T-helper 1 cell treated with Interleukin-12 subunit alpha and Interleukin-12 subunit beta and Interleukin-4 antibody, amounts not matched to agents 30 μg/mL and 1 μg/mL, for 36 hours (primary cell): ENCODE data around the gene WDR86.

Experiments
- H3K27ac Mint-ChIP-seq: one replicate; pipeline ENCODE4 v1.8.0; 2021; ENCODE audit warnings: mild to moderate bottlenecking, mixed read lengths
- H3K27me3 Mint-ChIP-seq: one replicate; pipeline ENCODE4 v1.8.0; 2021; ENCODE audit warnings: low read depth, mixed read lengths
- H3K36me3 Mint-ChIP-seq: one replicate; pipeline ENCODE4 v1.8.0; 2021; ENCODE audit warnings: low read depth, mixed read lengths
- H3K4me1 Mint-ChIP-seq: one replicate; pipeline ENCODE4 v1.8.0; 2021; ENCODE audit warnings: low read depth, mixed read lengths
- H3K4me3 Mint-ChIP-seq: one replicate; pipeline ENCODE4 v1.8.0; 2021; ENCODE audit warnings: mild to moderate bottlenecking, moderate library complexity, mixed read lengths
- H3K9me3 Mint-ChIP-seq: one replicate; pipeline ENCODE4 v1.8.0; 2021; ENCODE audit warnings: mixed read lengths

WDR86 gene

DNA sequence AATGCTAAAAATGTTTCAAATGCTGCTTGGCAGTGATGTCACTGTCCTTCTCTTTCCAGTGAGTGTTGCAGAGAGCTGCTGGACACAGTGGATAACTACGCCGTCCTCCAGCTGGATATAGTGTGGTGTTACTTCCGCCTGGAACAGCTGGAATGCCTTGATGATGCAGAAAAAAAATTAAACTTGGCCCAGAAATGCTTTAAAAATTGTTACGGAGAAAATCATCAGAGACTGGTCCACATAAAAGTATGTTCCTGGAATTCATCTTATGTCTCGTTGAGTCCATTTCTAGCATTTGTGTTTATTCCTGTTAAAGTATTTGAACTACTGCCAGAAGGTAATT, 43.0 kb downstream of the WDR86 start:
- Mint-ChIP-seq H3K36me3 (peaks cover 35% of the 10 kb centered on the region), H3K4me3 (no peak overlapping the region), H3K27ac (no peak overlapping the region), H3K4me1 (peaks cover 6% of the 10 kb centered on the region), H3K27me3 (no peaks in the 10 kb centered on the region), H3K9me3 (no peaks in the 10 kb centered on the region)

DNA sequence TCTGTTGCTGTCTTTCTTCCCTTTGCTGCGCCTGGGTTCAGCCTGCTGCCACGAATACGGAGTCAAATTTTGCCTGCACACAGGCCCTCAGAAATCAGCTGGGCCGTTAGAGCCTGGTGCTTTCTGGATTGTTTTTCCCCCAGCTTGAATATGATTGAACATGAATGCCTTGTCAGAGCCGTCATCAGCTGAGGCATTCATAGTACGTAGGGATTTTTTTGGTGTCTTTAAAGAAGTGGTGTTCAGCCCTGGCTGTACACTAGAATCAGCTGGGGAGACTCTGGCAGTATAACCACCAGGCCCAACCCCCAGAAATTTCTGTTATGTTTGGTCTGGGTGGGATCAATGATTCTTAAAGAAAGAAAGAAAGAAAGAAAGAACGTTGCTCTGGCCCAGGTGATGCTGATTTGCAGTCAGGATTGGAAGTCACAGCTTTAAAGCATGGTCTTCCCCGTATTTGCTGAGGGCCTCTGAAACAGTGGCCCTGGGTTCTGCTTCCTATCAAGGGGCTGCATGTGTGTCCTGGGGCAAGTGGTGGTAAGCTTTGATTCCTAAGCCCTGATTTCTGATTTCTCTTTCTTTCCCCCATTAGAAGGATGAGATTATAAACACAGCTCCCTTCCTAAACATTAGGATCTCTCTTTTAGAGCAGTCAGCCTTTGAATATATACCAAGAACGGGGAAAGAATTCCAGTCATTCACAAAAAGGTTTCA, 43.5 kb downstream of the WDR86 start:
- H3K4me3 Mint-ChIP-seq = no peak overlapping the region
- H3K9me3 Mint-ChIP-seq = no peaks in the 10 kb centered on the region
- H3K27me3 Mint-ChIP-seq = no peaks in the 10 kb centered on the region
- no peak overlapping the region for H3K27ac Mint-ChIP-seq
- H3K36me3 Mint-ChIP-seq = peaks cover 39% of the 10 kb centered on the region
- peaks cover 6% of the 10 kb centered on the region for H3K4me1 Mint-ChIP-seq

DNA sequence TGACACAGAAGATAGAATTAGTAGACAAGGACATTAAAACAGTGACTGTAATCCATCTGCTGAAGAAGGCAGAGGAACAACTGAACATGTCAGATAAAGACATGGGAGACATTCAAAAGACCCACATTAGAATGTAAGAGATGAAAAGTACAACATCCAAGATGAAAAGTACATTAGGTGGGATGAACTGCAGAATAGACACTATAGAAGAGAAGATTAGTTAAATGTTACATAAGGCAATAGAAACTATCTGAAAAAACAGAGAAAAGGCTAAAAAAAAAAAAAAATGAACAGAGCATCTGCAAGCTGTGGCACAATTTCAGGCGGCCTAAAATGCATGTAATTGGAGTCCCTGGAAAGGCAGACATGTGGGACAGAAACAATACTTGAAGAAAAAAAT, 46.7 kb downstream of the WDR86 start:
- H3K4me3 Mint-ChIP-seq = no peak overlapping the region
- H3K36me3 Mint-ChIP-seq = peaks cover 45% of the 10 kb centered on the region
- H3K4me1 Mint-ChIP-seq = peaks cover 3% of the 10 kb centered on the region
- no peak overlapping the region for H3K27ac Mint-ChIP-seq
- no peaks in the 10 kb centered on the region for H3K27me3 Mint-ChIP-seq
- no peaks in the 10 kb centered on the region for H3K9me3 Mint-ChIP-seq

DNA sequence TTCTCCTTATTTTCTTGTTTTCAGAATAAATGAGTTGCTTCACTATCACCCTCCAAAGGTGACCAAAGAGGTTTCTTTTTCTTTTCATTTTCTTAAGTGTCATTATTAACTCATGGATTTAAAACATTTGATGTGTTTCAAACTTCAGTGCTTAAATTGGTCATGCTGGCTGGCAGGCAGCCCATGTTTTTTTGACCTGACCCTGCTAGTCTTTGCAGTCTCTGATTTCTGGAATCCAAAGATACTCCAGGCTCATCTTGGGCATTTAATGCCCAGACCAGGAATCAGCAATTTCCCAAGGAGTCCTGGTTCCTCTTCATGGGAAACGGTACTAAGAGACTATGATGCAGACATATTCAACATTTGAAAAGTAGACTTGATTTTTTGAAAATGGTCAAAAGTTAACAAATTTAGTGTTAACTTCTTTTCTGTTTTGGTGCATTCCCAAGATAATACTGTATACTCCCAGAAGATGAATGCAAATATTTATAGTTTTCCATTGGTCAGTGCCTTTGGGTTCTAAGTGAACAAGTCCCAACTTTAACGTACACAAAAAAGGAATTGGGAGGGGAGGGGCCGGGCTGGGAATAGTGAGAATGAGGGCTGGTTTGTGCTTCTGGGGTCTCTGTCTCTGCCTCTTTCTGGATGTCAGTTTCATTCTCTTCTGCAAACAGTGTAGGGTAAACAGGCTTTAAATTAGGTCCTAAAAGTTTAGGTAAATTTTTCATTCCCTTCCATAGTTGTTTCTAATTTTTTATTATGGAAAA, 48.5 kb downstream of the WDR86 start:
- Mint-ChIP-seq H3K36me3 (peaks cover 45% of the 10 kb centered on the region), H3K4me1 (no peaks in the 10 kb centered on the region), H3K27me3 (no peaks in the 10 kb centered on the region)

DNA sequence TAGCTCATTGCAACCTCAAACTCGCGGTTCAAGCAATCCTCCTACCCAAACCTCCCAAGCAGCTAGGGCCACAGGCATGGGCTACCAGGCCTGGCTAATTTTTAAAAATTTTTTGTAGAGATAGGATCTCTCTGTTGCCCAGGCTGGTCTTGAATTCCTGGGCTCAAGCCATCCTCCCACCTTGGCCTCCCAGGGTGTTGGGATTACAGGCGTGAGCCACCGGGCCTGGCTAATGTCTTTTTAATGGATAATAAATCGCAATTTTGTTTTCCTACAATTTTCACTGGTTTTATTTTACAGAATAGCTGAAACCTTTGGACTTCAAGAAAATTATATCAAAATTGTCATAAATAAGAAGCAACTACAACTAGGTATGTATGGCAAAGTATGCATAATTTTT, 57.3 kb downstream of the WDR86 start:
- Mint-ChIP-seq H3K4me1 (peaks cover 42% of the 10 kb centered on the region), H3K9me3 (no peaks in the 10 kb centered on the region), H3K4me3 (no peak overlapping the region), H3K36me3 (peaks cover 55% of the 10 kb centered on the region), H3K27me3 (no peaks in the 10 kb centered on the region), H3K27ac (peak overlapping the region; percentile 85)

More for the DNA sequence above, 48.5 kb downstream of the WDR86 start:
- Mint-ChIP-seq H3K4me3 (no peak overlapping the region), H3K27ac (no peak overlapping the region), H3K9me3 (no peaks in the 10 kb centered on the region)

DNA sequence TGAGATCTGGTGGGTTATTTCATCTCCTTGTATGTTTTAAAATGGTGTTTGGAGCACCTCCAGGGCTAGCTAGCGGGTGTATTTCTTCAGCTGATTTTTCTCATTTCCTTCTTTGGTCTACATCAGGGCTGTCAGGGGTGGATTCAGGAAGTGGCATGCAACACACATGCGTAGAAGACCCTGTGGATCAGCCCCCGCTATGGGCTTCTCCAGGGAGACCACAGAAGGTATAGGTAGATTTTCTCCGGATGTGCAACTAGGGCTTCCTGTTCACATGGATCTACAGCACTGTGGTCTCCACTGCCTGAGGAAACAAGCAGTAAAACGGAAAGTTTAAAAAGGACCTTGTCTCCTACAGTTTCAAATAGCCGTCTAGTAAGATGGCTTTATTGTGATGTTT, 57.9 kb downstream of the WDR86 start:
- Mint-ChIP-seq H3K27me3 (no peaks in the 10 kb centered on the region), H3K9me3 (no peaks in the 10 kb centered on the region), H3K27ac (peak overlapping the region; percentile 85), H3K36me3 (peaks cover 52% of the 10 kb centered on the region), H3K4me3 (peak overlapping the region; percentile 49), H3K4me1 (peaks cover 42% of the 10 kb centered on the region)

DNA sequence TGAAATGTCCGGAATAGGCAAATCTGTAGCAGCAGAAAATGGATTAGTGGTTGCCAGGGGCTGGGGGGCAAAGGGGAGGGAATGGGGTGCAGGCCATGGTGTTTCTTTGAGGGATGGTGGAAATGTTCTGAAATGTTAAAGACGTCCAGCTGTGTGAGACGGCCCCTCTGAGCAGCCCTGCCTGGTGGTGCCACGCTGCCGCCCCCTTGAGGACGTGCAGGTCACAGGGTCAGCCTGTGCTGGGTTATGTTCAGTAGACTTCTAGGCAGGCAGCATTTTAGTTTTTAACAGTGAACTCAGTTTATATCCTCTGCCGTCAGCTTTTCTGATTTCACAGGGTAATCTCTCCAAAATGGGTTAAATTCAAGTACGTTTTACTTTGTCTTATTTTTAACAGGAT, 58.8 kb downstream of the WDR86 start:
- Mint-ChIP-seq H3K9me3 (no peaks in the 10 kb centered on the region), H3K36me3 (peaks cover 48% of the 10 kb centered on the region), H3K4me1 (peaks cover 42% of the 10 kb centered on the region), H3K27me3 (no peaks in the 10 kb centered on the region), H3K27ac (peak overlapping the region; percentile 85), H3K4me3 (peak overlapping the region; percentile 49)

DNA sequence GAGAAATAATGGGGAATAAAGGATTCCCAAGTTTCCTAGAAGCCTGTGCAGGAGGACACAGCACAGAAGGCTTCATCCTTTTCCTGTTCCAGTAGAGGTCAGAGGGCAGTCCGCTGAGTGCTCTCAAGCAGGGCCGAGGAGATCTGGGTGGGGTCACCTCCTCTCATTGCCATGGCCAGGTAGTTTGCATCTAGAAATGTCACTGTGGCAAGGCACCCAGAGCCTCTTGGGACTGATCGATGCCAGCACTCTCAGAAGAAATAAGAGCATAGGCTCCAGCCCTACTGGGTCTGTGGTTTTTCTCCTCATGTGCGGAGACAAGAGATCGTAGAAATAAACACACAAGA, 60.4 kb downstream of the WDR86 start:
- H3K27me3 Mint-ChIP-seq = no peaks in the 10 kb centered on the region
- peaks cover 39% of the 10 kb centered on the region for H3K4me1 Mint-ChIP-seq
- H3K36me3 Mint-ChIP-seq = peaks cover 38% of the 10 kb centered on the region
- peak overlapping the region; percentile 96 for H3K27ac Mint-ChIP-seq
- H3K4me3 Mint-ChIP-seq = peak overlapping the region; percentile 83
- no peaks in the 10 kb centered on the region for H3K9me3 Mint-ChIP-seq

DNA sequence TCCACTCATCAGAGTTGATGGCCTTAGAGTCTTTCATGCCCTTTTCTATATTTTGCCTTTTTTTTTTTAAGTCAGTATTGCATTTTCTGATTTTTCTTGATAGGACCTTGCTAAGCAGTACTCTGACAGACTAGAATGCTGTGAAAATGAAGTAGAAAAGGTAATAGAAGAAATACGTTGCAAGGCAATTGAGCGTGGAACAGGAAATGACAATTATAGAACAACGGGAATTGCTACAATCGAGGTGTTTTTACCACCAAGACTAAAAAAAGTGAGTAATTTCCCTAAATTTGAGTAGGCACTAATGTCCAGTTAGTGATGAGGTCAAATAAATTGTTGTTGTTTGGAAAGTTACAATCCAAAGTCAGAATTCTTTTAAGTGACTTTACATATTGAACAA, 60.9 kb downstream of the WDR86 start:
- no peaks in the 10 kb centered on the region for H3K9me3 Mint-ChIP-seq
- H3K27ac Mint-ChIP-seq = peak overlapping the region; percentile 96
- H3K4me1 Mint-ChIP-seq = peaks cover 39% of the 10 kb centered on the region
- peaks cover 35% of the 10 kb centered on the region for H3K36me3 Mint-ChIP-seq
- no peaks in the 10 kb centered on the region for H3K27me3 Mint-ChIP-seq
- no peak overlapping the region for H3K4me3 Mint-ChIP-seq

DNA sequence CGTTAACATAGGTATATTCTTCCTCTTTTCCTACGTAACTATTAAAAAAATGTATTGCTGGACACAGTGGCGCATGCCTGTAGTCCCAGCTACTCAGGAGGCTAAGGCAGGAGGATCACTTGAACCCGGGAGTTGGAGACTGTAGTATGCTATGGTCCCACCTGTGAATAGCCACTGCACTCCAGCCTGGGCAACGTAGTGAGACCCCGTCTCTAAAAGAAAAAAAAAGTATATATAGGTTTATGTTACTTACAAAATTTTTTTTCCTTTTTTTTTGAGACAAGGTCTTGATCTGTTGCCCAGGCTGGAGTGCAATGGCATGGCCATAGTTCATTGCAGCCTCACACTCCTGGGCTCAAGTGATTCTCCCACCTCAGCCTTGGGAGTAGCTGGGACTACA, 62.6 kb downstream of the WDR86 start:
- Mint-ChIP-seq H3K4me1 (peaks cover 39% of the 10 kb centered on the region), H3K9me3 (no peaks in the 10 kb centered on the region), H3K27me3 (no peaks in the 10 kb centered on the region), H3K27ac (no peak overlapping the region), H3K36me3 (peaks cover 27% of the 10 kb centered on the region), H3K4me3 (no peak overlapping the region)

DNA sequence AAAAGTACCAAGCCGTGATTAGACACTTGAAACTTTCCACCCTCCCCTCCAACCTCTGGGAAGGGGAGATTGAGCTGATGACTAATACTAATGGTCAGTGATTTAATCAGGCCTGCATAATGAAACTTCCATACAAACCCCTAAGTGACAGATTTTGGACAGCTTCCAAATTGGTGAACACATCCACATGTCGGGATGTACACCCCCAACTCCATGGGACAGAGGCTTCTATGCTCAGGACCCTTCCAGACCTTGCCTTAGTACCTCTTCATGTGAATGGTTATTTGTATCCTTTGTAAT, 63.4 kb downstream of the WDR86 start:
- H3K9me3 Mint-ChIP-seq = no peaks in the 10 kb centered on the region
- H3K4me3 Mint-ChIP-seq = no peak overlapping the region
- H3K4me1 Mint-ChIP-seq = peaks cover 33% of the 10 kb centered on the region
- H3K27me3 Mint-ChIP-seq = no peaks in the 10 kb centered on the region
- peaks cover 22% of the 10 kb centered on the region for H3K36me3 Mint-ChIP-seq
- H3K27ac Mint-ChIP-seq = no peak overlapping the region

DNA sequence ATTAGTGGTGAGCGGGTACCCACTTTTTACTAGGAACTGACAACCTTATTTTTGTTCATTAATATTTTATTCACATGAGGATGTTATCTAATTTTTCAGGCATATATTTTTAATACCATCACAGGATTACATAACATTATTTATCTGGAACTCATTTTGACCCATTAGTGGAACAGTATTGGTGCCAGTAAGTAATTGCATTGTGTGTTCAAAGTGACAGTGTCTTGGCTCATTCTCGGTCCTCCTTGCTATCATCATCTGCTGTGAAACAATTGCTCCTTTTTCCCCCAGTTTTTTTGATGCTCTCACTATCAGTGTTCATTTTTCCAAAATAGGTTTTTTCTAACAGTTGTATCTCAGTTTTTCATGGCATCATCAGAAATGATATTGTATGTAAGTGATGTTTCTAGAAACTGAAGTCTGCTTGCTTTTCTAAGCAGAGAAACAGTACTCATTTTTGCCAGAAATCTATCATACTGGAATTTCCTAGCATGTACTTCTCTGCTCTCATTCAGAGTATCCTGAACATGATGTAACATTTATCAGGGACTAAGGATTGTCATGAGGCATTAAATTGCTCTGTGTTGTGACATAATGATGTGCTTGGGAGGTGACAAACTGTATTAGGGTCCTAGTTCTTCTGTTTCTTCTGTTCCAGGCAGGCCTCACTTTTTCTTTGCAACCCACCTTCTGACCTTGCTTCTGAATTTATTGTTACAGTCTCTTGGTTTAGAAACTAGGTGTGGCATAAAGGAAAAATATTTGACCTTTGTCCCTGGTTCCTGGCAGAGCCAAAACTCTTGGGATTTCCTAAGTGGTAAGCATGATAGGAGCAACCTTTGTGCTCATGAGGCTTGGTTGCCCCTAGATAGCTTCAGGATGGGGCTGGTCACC, 64.0 kb downstream of the WDR86 start:
- Mint-ChIP-seq H3K27ac (peak overlapping the region; percentile 32), H3K4me1 (peaks cover 29% of the 10 kb centered on the region), H3K9me3 (no peaks in the 10 kb centered on the region), H3K27me3 (no peaks in the 10 kb centered on the region), H3K36me3 (peaks cover 22% of the 10 kb centered on the region), H3K4me3 (no peak overlapping the region)

DNA sequence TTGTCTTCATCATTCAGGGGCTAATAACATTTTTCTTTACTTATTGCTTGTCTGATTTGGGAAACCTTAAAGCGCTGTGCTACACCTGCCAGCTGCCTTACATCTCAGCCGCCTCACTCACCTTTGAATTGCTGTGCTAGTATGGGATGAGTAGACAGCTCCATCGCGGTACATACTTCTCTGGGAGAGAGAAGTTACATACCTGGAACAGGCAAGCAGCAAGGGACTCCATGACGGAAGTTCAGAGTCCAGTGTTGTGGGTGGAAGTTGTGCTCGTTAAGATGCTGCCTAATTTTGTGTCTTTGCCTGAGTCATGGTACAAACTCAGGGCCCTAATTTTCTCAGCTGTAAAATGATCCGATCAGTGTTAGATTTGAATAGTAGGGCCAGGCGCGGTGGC, 66.3 kb downstream of the WDR86 start:
- peak overlapping the region; percentile 63 for H3K4me3 Mint-ChIP-seq
- peaks cover 32% of the 10 kb centered on the region for H3K4me1 Mint-ChIP-seq
- no peak overlapping the region for H3K27ac Mint-ChIP-seq
- peaks cover 5% of the 10 kb centered on the region for H3K9me3 Mint-ChIP-seq
- no peaks in the 10 kb centered on the region for H3K27me3 Mint-ChIP-seq
- peaks cover 21% of the 10 kb centered on the region for H3K36me3 Mint-ChIP-seq

DNA sequence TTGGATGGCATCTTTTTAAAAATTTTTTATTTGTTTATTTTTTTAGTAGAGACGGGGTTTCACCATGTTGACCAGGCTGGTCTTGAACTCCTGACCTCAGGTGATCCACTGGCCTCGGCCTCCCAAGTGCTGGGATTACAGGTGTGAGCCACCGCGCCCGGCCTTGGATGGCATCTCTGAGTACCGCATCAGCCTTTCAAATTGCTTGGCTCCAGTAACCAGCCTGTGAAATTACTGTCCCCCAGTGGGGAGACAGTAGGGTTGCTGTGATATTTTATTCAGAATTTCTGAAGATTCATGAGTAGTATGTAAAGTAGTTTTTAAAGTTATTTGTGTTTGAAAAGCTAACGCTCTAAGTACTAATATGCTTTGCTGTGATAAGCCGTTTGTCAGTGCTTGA, 67.0 kb downstream of the WDR86 start:
- H3K4me1 Mint-ChIP-seq = peaks cover 29% of the 10 kb centered on the region
- peaks cover 17% of the 10 kb centered on the region for H3K36me3 Mint-ChIP-seq
- peak overlapping the region; percentile 84 for H3K4me3 Mint-ChIP-seq
- peak overlapping the region; percentile 88 for H3K27ac Mint-ChIP-seq
- peaks cover 5% of the 10 kb centered on the region for H3K9me3 Mint-ChIP-seq
- H3K27me3 Mint-ChIP-seq = no peaks in the 10 kb centered on the region
